Stimulated activated CD8-positive, alpha-beta memory T cell treated with anti-CD3 and anti-CD28 coated beads, Interleukin-15, amount 100 ng/mL, for 4 hours (primary cell): Measurements from ENCODE around the gene FGD5.

ENCODE experiments used
- DNase-seq, 2 donors: peaks; one replicate each; pipeline ENCODE4 v3.0.0-alpha.2; 2020; ENCODE audit warnings: low read depth in 2 of 2

Gene FGD5

GRCh38 chr3:14818804-14819500 lies at the start of gene FGD5:
Gene FGD5 (plus strand): TSS chr3:14818962. CDS start chr3:14819072, 110 bp downstream.
- no peak for DNase-seq

GRCh38 chr3:14769544-14770325 lies 49.0 kb upstream of the FGD5 start:
- DNase-seq: no peak

- no peak for DNase-seq
These were observed 48.2 kb upstream of the FGD5 start for GRCh38 chr3:14770591-14770990.

- DNase-seq: no peak
These were observed 46.9 kb upstream of the FGD5 start for GRCh38 chr3:14771593-14772497.

GRCh38 chr3:14772533-14773138 lies 46.1 kb upstream of the FGD5 start:
- DNase-seq: no peak

- no peak for DNase-seq
These were observed 45.5 kb upstream of the FGD5 start for GRCh38 chr3:14773281-14773680.

GRCh38 chr3:14773691-14774128 lies 45.1 kb upstream of the FGD5 start:
- no peak for DNase-seq

- no peak for DNase-seq
These were observed 44.3 kb upstream of the FGD5 start for GRCh38 chr3:14774431-14774830.

- DNase-seq: no peak
These were observed 43.8 kb upstream of the FGD5 start for GRCh38 chr3:14775011-14775410.

- DNase-seq: no peak
These were observed 43.2 kb upstream of the FGD5 start for GRCh38 chr3:14775563-14775962.

- DNase-seq: no peak
These were observed 39.6 kb upstream of the FGD5 start for GRCh38 chr3:14779069-14779685.

- no peak for DNase-seq
These were observed 37.7 kb upstream of the FGD5 start for GRCh38 chr3:14780927-14781507.

- no peak for DNase-seq
These were observed 35.2 kb upstream of the FGD5 start for GRCh38 chr3:14783480-14784086.

GRCh38 chr3:14784087-14784681 lies 34.6 kb upstream of the FGD5 start:
- DNase-seq: no peak

GRCh38 chr3:14785207-14786155 lies 33.3 kb upstream of the FGD5 start:
- no peak for DNase-seq

- DNase-seq: no peak
These were observed 32.4 kb upstream of the FGD5 start for GRCh38 chr3:14786369-14786768.

GRCh38 chr3:14787630-14788029 lies 31.1 kb upstream of the FGD5 start:
- DNase-seq: no peak

GRCh38 chr3:14788644-14789043 lies 30.1 kb upstream of the FGD5 start:
- no peak for DNase-seq

GRCh38 chr3:14789221-14789620 lies 29.5 kb upstream of the FGD5 start:
- no peak for DNase-seq
